Mucosa of rectum (tissue), 2 donors: ENCODE data around the gene ZCCHC12.
"Not testable (repeated sequence)": the region's sequence is repeated elsewhere in the genome, so short reads cannot be mapped to it uniquely, and the experiment has no call there.

Experiments used
- H3K27ac ChIP-seq, 2 donors: one replicate each; pipeline ENCODE4 v1.7.0; 2013; ENCODE audit warnings: inconsistent platforms in 2 of 2, low read depth in 2 of 2, low read length in 2 of 2
- H3K27me3 ChIP-seq, 2 donors: one replicate each; pipeline ENCODE4 v1.7.0; 2013; ENCODE audit warnings: low read length in 2 of 2; ENCODE audit not compliant: control insufficient read depth in 2 of 2, insufficient read depth in 2 of 2
- H3K36me3 ChIP-seq, 2 donors: one replicate each; pipeline ENCODE4 v1.7.0; 2013; ENCODE audit warnings: low read length in 2 of 2; ENCODE audit not compliant: control insufficient read depth in 2 of 2, insufficient read depth in 2 of 2
- H3K4me1 ChIP-seq, 2 donors: one replicate each; pipeline ENCODE4 v1.7.0; 2013; ENCODE audit warnings: low read length in 2 of 2, mild to moderate bottlenecking in 1 of 2; ENCODE audit not compliant: control insufficient read depth in 2 of 2, insufficient read depth in 2 of 2
- H3K4me3 ChIP-seq, 2 donors: one replicate each; pipeline ENCODE4 v1.7.0; 2013; ENCODE audit warnings: low read length in 2 of 2
- H3K9ac ChIP-seq, 2 donors: one replicate each; pipeline ENCODE4 v1.7.0; 2013; ENCODE audit warnings: low read length in 2 of 2, low read depth in 1 of 2, mild to moderate bottlenecking in 1 of 2
- H3K9me3 ChIP-seq, 2 donors: one replicate each; pipeline ENCODE4 v1.7.0; 2013; ENCODE audit warnings: low read length in 2 of 2; ENCODE audit not compliant: control insufficient read depth in 2 of 2
- donor health status: healthy.
- donor health status: Normal muscosa, but diverticular disease.

The ZCCHC12 gene

DNA sequence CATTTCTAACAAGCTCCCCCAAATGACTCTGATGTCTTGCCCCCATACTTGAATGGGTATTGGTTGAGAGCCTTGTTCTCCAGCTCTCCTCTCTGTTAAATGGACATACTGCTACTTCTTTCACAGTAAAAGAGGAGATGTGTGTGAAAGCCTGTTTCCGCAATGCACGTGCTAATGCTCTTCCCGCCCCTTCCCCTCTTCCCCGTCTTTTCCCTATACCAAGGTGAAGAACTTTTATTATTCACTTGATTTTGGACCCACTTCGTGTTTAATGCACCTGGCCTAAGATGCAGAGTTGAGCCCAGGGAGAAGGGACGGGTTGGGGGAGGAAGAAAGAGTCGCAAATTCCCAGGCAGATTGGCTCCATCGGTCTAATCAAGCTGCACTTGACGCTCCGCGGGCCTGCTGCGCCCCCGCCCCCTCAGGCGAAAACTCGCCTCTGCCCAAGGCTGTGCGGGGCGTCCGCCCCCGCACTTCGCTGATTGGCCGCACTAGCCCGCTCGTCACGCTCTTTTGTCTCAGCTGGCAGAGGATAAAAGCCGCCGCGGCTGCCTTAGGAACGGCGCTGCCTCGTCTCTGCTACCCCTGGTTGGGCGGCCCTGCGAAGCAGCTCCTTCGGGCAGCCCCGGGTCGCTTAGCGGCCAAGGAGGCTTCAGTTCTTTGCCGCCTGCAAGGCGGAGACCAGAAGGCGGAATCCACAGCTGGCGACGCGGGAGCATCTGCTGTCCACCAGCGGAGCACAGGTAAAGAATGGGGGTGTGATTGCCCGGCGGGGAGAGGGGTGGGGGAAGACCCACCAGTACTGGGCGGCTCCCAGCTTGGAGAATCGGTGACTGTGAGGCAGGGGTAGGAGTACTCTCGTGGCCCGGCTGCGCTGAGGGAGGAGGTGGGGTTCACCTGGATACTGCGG is at the start of gene ZCCHC12:
ZCCHC12 (plus strand) TSS at position 562 of the 910 bp plus-strand sequence. CDS start 1,421 bp downstream, outside the sequence.
- peaks cover 13 to 17% of the 10 kb centered on the region in 2 donors for H3K27me3 ChIP-seq
- no peak within 1 kb of the TSS for H3K27ac ChIP-seq
- H3K9me3 ChIP-seq: no peaks in the 10 kb centered on the region
- peak within 1 kb of the TSS in 1 of 2 donors; percentile 37 for H3K4me3 ChIP-seq
- H3K4me1 ChIP-seq: no peaks in the 10 kb centered on the region
- no peak within 1 kb of the TSS for H3K9ac ChIP-seq
- no peaks in the 10 kb centered on the region for H3K36me3 ChIP-seq

DNA sequence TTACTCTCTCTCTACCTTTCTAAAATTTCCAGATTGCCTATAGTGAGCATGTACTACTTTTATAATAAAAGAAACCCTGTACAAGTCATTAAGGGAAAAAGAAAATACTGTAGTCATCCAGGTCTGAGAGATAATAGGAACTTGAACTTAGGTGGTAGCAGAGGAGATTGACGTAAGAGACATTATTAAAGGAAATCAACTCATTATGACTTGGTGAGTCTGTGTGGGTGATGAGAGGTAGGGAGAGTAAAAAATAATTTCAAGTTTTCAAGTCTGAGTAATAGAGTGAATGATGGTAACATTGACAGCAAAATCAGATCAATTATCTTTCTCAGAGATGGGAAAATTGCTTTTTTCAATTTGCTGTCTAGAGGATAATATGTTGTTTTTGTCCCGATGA is 44.0 kb upstream of the ZCCHC12 start:
- no peak overlapping the region for H3K9ac ChIP-seq
- no peaks in the 10 kb centered on the region for H3K27me3 ChIP-seq
- no peak overlapping the region for H3K27ac ChIP-seq
- peaks cover 0 to 6% of the 10 kb centered on the region in 2 donors for H3K36me3 ChIP-seq
- no peaks in the 10 kb centered on the region for H3K9me3 ChIP-seq
- H3K4me1 ChIP-seq: no peaks in the 10 kb centered on the region
- no peak overlapping the region for H3K4me3 ChIP-seq

DNA sequence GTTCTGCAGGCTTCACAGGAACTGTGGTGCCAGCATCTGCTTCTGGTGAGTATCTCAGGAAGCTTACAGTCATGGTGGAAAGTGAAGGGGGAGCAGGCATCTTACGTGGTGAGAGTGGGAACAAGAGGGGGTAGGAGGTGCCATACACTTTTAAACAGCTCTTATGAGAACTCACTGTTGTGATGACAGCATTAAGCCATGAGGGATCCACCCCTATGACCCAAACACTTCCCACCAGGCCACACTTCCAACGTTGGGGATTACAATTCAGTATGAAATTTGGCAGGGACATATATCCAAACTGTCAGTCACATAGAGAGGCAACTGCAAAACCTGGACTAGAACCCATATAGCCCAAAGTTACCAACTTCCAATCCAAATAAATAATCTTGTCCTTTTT is 43.1 kb upstream of the ZCCHC12 start:
- H3K4me1 ChIP-seq: no peaks in the 10 kb centered on the region
- H3K9ac ChIP-seq: no peak overlapping the region
- H3K27ac ChIP-seq: no peak overlapping the region

DNA sequence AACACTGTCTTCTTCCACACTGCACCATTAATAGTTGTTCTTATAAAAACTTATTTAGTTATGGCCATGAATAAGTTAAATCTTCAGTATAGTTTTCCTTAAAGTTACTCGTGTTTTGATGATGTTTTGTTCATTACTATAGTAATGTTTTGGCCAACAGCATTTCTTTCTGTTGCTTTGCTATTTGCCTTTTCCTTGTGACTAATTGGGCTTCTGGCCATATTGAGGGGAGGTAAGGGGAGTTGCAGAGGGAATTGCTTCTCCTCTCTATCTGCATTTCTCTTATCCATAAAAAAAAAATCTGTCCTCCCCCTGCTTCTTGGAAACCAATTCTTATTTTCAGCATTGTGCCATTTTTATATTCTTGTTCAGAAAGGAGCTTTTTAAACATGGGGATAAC is 42.7 kb upstream of the ZCCHC12 start:
- no peaks in the 10 kb centered on the region for H3K4me1 ChIP-seq
- no peaks in the 10 kb centered on the region for H3K9me3 ChIP-seq
- no peak overlapping the region for H3K9ac ChIP-seq
- no peaks in the 10 kb centered on the region for H3K36me3 ChIP-seq
- no peak overlapping the region for H3K4me3 ChIP-seq
- H3K27ac ChIP-seq: no peak overlapping the region
- H3K27me3 ChIP-seq: no peaks in the 10 kb centered on the region

More for the DNA sequence above, 43.1 kb upstream of the ZCCHC12 start:
- Histone ChIP-seq H3K36me3 (peaks cover 0 to 3% of the 10 kb centered on the region in 2 donors), H3K27me3 (no peaks in the 10 kb centered on the region), H3K4me3 (no peak overlapping the region), H3K9me3 (no peaks in the 10 kb centered on the region)

DNA sequence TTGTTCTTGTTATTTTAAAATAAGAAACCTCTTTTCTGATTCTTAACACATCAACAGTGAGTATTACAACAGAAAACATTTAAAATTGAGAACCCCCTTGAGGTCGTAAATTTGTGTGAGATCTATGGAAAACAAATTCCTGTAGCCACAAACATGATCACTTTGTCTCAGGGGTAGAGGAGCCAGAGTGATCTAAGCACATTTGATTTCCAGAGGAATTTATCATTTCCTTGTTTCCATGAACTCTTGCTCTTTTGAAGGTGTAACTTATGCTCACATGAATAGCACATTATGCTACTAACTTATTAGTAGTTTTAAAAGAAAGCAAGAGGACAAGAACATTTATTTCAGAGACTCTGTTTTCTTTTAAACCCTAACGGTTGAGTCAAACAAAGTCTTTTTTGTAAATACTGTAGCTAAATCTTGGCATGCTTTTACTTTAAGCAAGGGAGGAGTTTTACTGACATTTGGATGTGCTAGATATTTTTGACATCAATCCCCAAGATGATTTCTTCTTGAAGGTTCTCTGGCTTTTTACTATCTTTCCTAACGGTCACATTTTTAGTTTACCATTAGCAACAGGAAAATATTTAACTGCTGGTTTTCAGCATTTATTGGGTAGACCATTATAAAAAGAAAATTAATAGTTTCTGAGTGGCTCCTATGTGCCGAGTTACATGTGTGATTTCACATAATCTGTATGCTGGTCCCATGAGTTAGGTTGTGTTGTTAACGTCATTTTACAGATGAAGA is 27.9 kb upstream of the ZCCHC12 start:
- Histone ChIP-seq H3K36me3 (peaks cover 0 to 3% of the 10 kb centered on the region in 2 donors), H3K27ac (no peak overlapping the region), H3K27me3 (no peaks in the 10 kb centered on the region), H3K9me3 (no peaks in the 10 kb centered on the region), H3K9ac (no peak overlapping the region), H3K4me1 (no peaks in the 10 kb centered on the region), H3K4me3 (no peak overlapping the region)

DNA sequence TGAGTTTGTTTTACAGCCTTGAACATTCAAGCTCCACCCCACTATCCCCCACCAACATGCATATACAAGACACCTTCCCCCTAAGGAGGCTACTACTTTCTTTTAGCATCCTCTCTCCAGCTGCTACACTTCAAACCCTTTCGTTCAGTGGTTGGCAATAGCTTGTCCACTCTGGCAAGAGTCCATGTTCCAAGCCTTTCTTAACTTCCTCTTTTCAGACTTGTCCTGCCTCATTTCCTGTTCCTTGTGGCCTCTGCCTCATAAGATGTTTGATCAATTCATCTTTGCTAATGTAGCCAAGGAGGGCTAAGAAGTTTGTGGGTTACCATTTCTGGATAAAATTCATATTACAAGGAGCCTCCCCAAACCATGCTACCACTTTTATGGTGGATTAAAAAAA is 20.8 kb upstream of the ZCCHC12 start:
- H3K4me3 ChIP-seq: no peak overlapping the region
- H3K4me1 ChIP-seq: no peaks in the 10 kb centered on the region
- H3K27me3 ChIP-seq: peaks cover 0 to 2% of the 10 kb centered on the region in 2 donors
- H3K27ac ChIP-seq: no peak overlapping the region
- H3K9me3 ChIP-seq: peaks cover 0 to 2% of the 10 kb centered on the region in 2 donors
- H3K36me3 ChIP-seq: no peaks in the 10 kb centered on the region
- H3K9ac ChIP-seq: no peak overlapping the region

- Histone ChIP-seq H3K4me1 (no peaks in the 10 kb centered on the region), H3K4me3 (no peak overlapping the region), H3K9me3 (peaks cover 0 to 2% of the 10 kb centered on the region in 2 donors), H3K36me3 (no peaks in the 10 kb centered on the region), H3K27ac (no peak overlapping the region), H3K9ac (no peak overlapping the region), H3K27me3 (peaks cover 0 to 2% of the 10 kb centered on the region in 2 donors)
These were observed 16.2 kb upstream of the ZCCHC12 start for GRCh38 chrX:118807151-118808017.

- not testable (repeated sequence) for H3K9me3 ChIP-seq, H3K36me3 ChIP-seq
These were observed 6.4 kb upstream of the ZCCHC12 start for GRCh38 chrX:118817257-118817656.

DNA sequence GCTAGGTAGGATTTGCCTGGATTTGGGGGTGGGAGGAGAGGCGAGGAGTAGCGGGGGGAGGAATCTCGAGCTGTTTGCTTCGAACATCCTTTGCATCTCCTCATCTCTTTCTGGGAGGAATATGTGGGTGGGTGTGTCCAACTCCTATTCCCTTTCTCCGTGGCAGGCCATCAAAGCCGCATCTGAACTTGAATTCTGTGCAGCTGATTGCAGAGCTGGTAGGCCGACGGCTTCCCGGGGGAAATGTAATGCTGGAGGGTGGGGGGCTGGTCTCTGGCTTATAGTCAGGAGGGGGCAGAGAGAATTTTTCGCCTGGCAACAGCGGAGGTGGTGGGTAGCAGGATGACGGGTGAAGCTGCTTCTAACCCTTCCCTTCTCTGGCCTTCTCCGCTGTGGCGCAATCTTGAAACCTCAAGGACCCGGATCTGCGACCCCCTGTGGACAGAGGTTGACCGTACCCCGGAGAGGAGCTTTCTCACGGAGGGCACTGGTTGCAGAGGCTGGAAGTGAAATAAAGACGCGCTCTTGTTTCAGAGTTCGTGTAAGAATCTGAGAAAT is 628 bp downstream of the ZCCHC12 start:
- peaks cover 13 to 20% of the 10 kb centered on the region in 2 donors for H3K27me3 ChIP-seq
- peak overlapping the region in 1 of 2 donors; percentile 37 for H3K4me3 ChIP-seq
- no peaks in the 10 kb centered on the region for H3K9me3 ChIP-seq
- H3K4me1 ChIP-seq: no peaks in the 10 kb centered on the region
- H3K36me3 ChIP-seq: no peaks in the 10 kb centered on the region
- no peak overlapping the region for H3K9ac ChIP-seq
- H3K27ac ChIP-seq: no peak overlapping the region

More at GRCh38 chrX:118817257-118817656, 6.4 kb upstream of the ZCCHC12 start:
- H3K4me1 ChIP-seq, H3K4me3 ChIP-seq, H3K9ac ChIP-seq, H3K27ac ChIP-seq, H3K27me3 ChIP-seq: not testable (repeated sequence)
